Smooth muscle cell (in vitro differentiated cells): ENCODE data around the gene ISG15. TPM values are rescaled to one million over a fixed set of nuclear protein-coding genes. Genes with fewer than 3 reads are reported as not detected.

Experiments used
- DNase-seq: peaks from one replicate; lab custom pipeline; 2025; ENCODE audit not compliant: unreplicated experiment; lab: John Stamatoyannopoulos, UW
- H2AFZ ChIP-seq: fragments of 200-600 bp; sonication (generic); 2 replicates; pipeline ENCODE4 v1.6.0; 2016; ENCODE audit warnings: antibody characterized with exemption, low read depth, mild to moderate bottlenecking
- H3F3A ChIP-seq: fragments of 200-600 bp; sonication (generic); 2 replicates; pipeline ENCODE4 v1.6.0; 2017; ENCODE audit warnings: antibody characterized with exemption, low read depth
- H3K27ac ChIP-seq: fragments of 200-600 bp; sonication (generic); 2 replicates; pipeline ENCODE4 v1.5.1; 2016; ENCODE audit warnings: low read depth, mild to moderate bottlenecking
- H3K27me3 ChIP-seq: fragments of 200-600 bp; sonication (generic); 2 replicates; pipeline ENCODE4 v1.6.1; 2016; ENCODE audit warnings: low read depth, mild to moderate bottlenecking
- H3K36me3 ChIP-seq: fragments of 200-600 bp; sonication (generic); 2 replicates; pipeline ENCODE4 v1.5.1; 2016; ENCODE audit warnings: low read depth
- H3K4me1 ChIP-seq: fragments of 200-600 bp; sonication (generic); 2 replicates; pipeline ENCODE4 v1.5.1; 2016; ENCODE audit warnings: low read depth
- H3K4me2 ChIP-seq: fragments of 200-600 bp; sonication (generic); 2 replicates; pipeline ENCODE4 v1.6.0; 2016; ENCODE audit warnings: mild to moderate bottlenecking
- H3K4me3 ChIP-seq: fragments of 200-600 bp; sonication (generic); 2 replicates; pipeline ENCODE4 v1.5.1; 2016; ENCODE audit warnings: mild to moderate bottlenecking
- H3K79me2 ChIP-seq: fragments of 200-600 bp; sonication (generic); 2 replicates; pipeline ENCODE4 v1.6.0; 2016; ENCODE audit warnings: low read depth, mild to moderate bottlenecking
- H3K9ac ChIP-seq: fragments of 200-600 bp; sonication (generic); 2 replicates; pipeline ENCODE4 v1.6.0; 2016; ENCODE audit warnings: low read depth
- H3K9me3 ChIP-seq: fragments of 200-600 bp; sonication (generic); replicated peaks from 2 replicates; pipeline ENCODE4 v1.5.1; 2016; ENCODE audit warnings: low read depth
- H4K20me1 ChIP-seq: fragments of 200-600 bp; sonication (generic); 2 replicates; pipeline ENCODE4 v1.6.0; 2016; ENCODE audit warnings: low read depth
- CTCF ChIP-seq: fragments of 200-600 bp; sonication (generic); IDR thresholded peaks from 2 replicates; pipeline ENCODE4 v1.5.1; 2017; ENCODE audit warnings: borderline replicate concordance, mild to moderate bottlenecking, antibody characterized with exemption; ENCODE audit not compliant: insufficient read depth, poor library complexity, severe bottlenecking
- WGBS: methylation state at CpG from one replicate; pipeline ENCODE4 v1.1.7; 2016; ENCODE audit warnings: low lambda C conversion rate; 5-methylcytosine and 5-hydroxymethylcytosine counted together
- polyA plus RNA-seq: library from polyadenylated mRNA; unstranded; fragments of >200 nt; fragmentation: Nextera tagmentation; extraction: Ambion mirVana; gene quantifications from 2 replicates; pipeline ENCODE4 v1.2.1, GENCODE V29; 2016
- total RNA-seq: library from RNA; depleted of rRNA; stranded (reverse); fragments of >200 nt; gene quantifications from 2 replicates; pipeline ENCODE4 v1.2.3, GENCODE V29; 2014

Gene ISG15
- total and polyA plus RNA-seq, 2 experiments from 2014 or later, result 109 to 147 TPM

GRCh38 chr1:965526-966134, 47.7 kb upstream of the ISG15 start:
- H3K79me2 ChIP-seq, result no peaks in the 10 kb centered on the region
- peaks cover 7% of the 10 kb centered on the region for H3K4me1 ChIP-seq
- WGBS, result 81% methylated on average over 18 of the region's 26 CpGs
- no peaks in the 10 kb centered on the region for H3K36me3 ChIP-seq
- TF ChIP-seq CTCF, result no peak
- no peak overlapping the region for H2AFZ ChIP-seq
- H3K4me3 ChIP-seq, result peak overlapping the region; percentile 60
- H4K20me1 ChIP-seq, result no peaks in the 10 kb centered on the region
- H3K9me3 ChIP-seq, result no peaks in the 10 kb centered on the region
- peak overlapping the region; percentile 85 for H3K4me2 ChIP-seq
- no peaks in the 10 kb centered on the region for H3F3A ChIP-seq
- peak overlapping the region; percentile 88 for H3K9ac ChIP-seq
- no peak for DNase-seq
- H3K27me3 ChIP-seq, result peaks cover 6% of the 10 kb centered on the region
- H3K27ac ChIP-seq, result peak overlapping the region; percentile 93

GRCh38 chr1:966135-966703, 47.1 kb upstream of the ISG15 start, which contains the start of gene PLEKHN1:
TSS of gene PLEKHN1 (plus strand) at chr1:966482. CDS start at chr1:966532, 50 bp downstream.
- Histone ChIP-seq H3K27ac (peak within 1 kb of the TSS; percentile 93), H4K20me1 (no peaks in the 10 kb centered on the region), H3K79me2 (no peaks in the 10 kb centered on the region), H3K9ac (peak within 1 kb of the TSS; percentile 88), H3K4me1 (peaks cover 7% of the 10 kb centered on the region), H2AFZ (peak within 1 kb of the TSS; percentile 84), H3F3A (no peaks in the 10 kb centered on the region), H3K4me3 (peak within 1 kb of the TSS; percentile 60), H3K36me3 (no peaks in the 10 kb centered on the region), H3K9me3 (no peaks in the 10 kb centered on the region), H3K4me2 (peak within 1 kb of the TSS; percentile 85), H3K27me3 (peaks cover 9% of the 10 kb centered on the region)
- 11% methylated on average over 29 of the region's 31 CpGs for WGBS
- no peak for TF ChIP-seq CTCF
- DNase-seq, result no peak

- no peaks in the 10 kb centered on the region for H3K9me3 ChIP-seq
- peak overlapping the region; percentile 88 for H3K9ac ChIP-seq
- H3K27ac ChIP-seq, result peak overlapping the region; percentile 93
- H3F3A ChIP-seq, result no peaks in the 10 kb centered on the region
- TF ChIP-seq CTCF, result no peak
- peaks cover 9% of the 10 kb centered on the region for H3K27me3 ChIP-seq
- peak overlapping the region; percentile 60 for H3K4me3 ChIP-seq
- H2AFZ ChIP-seq, result peak overlapping the region; percentile 84
- 4% methylated on average over 51 of the region's 60 CpGs for WGBS
- no peaks in the 10 kb centered on the region for H3K36me3 ChIP-seq
- H3K79me2 ChIP-seq, result no peaks in the 10 kb centered on the region
- peaks cover 7% of the 10 kb centered on the region for H3K4me1 ChIP-seq
- H3K4me2 ChIP-seq, result peak overlapping the region; percentile 85
- H4K20me1 ChIP-seq, result no peaks in the 10 kb centered on the region
- DNase-seq, result peak; percentile 63
Observed at GRCh38 chr1:966704-967300, 46.5 kb upstream of the ISG15 start.
